Stomach (tissue), 4 donors: Measurements from ENCODE around the gene GAP43.

Experiments used
- CTCF ChIP-seq, 7 experiments: fragments of 450-650 bp in 4 of 7; fragments of 200-600 bp in 3 of 7; sonication (generic) in 3 of 7; IDR thresholded peaks; one replicate each; pipeline ENCODE4 v1.5.1; 2016 to 2019; ENCODE audit warnings: antibody characterized with exemption in 7 of 7, control low read depth in 2 of 7, mild to moderate bottlenecking in 1 of 7
- EP300 ChIP-seq: sonication (generic); formaldehyde crosslinking; IDR thresholded peaks from one replicate; pipeline ENCODE4 v1.6.1; 2017; ENCODE audit warnings: antibody characterized with exemption
- POLR2A ChIP-seq, 4 donors: fragments of 450-650 bp; IDR thresholded peaks; one replicate each; pipeline ENCODE4 v1.6.1; 2016; ENCODE audit warnings: antibody characterized with exemption in 4 of 4, control low read depth in 2 of 4, mild to moderate bottlenecking in 1 of 4, moderate library complexity in 1 of 4

GRCh38 chr3:115651599-115651998 lies 28.3 kb downstream of the GAP43 start:
- TF ChIP-seq CTCF (IDR thresholded peaks at IDR 0.05) (no peak), POLR2A (IDR thresholded peaks at IDR 0.05) (no peak), EP300 (no peak)
